CD4-positive, alpha-beta T cell treated with Interleukin-4 for 1 hour (primary cell): ENCODE data around the gene NSG2.
"Not testable (repeated sequence)": the region's sequence is repeated elsewhere in the genome, so short reads cannot be mapped to it uniquely, and the experiment has no call there.

Experiments
- DNase-seq, 2 donors: peaks; one replicate each; pipeline ENCODE4 v3.0.0-alpha.2; 2020 to 2022

NSG2 gene

GRCh38 chr5:174063082-174063756 is 17.7 kb downstream of the NSG2 start:
- no peak for DNase-seq

DNA sequence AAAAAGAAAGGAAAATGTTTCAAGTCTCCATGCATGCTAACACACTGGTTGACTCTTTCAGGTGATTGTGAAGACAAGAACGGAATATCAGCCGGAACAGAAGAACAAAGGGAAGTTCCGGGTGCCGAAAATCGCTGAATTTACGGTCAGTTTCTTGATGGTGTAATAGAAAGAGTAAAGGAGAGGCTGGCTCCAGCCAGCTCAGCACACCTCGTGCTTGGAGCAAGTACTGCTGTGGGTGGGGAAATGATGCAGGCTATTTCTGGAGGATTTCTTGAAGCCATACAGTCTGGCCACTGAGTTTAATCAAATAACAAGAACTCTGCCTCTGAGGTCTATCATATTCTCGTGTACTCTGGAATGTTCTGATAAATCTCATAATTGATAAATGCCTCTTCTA is 18.7 kb downstream of the NSG2 start:
- no peak for DNase-seq

GRCh38 chr5:174065528-174066197 is 20.2 kb downstream of the NSG2 start:
- no peak for DNase-seq

GRCh38 chr5:174067499-174067898 is 22.0 kb downstream of the NSG2 start:
- no peak for DNase-seq

- no peak for DNase-seq
These were observed 26.0 kb downstream of the NSG2 start for GRCh38 chr5:174071484-174071883.

GRCh38 chr5:174073122-174073660 is 27.7 kb downstream of the NSG2 start:
- DNase-seq = no peak

DNA sequence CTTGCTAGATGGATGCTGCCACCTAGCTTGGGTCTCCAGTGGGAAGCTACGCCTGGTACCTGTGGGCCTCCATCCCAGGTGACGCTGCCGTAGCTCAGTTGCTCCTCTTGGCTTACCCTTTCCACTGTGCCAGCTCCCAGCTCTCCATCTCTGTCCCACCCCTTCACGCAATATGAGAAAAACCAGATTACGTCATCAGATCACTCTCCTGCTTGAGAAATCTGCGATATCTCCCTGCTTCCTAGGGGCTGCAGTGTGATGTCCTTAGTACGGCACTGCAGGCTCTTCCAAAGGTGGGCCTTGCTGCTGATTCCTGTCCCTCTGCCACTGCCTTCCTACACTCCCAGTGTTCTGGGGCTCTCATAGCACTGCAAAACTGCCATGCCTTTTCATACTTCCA is 28.9 kb downstream of the NSG2 start:
- DNase-seq = no peak

DNA sequence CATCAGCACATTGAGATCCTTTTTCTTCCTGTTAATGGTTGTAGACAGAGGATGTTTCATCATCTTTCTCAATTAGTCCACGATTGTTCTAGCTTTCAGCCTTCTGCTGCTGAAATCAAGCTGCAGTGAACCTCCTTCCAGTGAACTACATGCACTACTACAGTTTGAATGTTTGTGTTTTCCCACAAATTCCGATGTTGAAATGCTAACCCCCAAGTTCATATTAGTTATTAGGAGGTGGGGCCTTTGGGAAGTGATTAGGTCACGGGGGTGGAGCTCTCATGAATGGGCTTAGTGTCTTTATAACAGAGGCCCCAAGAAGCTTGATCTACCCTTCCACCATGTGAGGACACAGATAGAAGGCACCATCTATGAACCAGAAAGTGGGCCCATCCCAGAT is 32.9 kb downstream of the NSG2 start:
- DNase-seq = no peak

- DNase-seq = no peak
These were observed 36.8 kb downstream of the NSG2 start for GRCh38 chr5:174082286-174082685.

- no peak for DNase-seq
These were observed 37.7 kb downstream of the NSG2 start for GRCh38 chr5:174083056-174083827.

GRCh38 chr5:174084691-174085154 is 39.2 kb downstream of the NSG2 start:
- no peak for DNase-seq

DNA sequence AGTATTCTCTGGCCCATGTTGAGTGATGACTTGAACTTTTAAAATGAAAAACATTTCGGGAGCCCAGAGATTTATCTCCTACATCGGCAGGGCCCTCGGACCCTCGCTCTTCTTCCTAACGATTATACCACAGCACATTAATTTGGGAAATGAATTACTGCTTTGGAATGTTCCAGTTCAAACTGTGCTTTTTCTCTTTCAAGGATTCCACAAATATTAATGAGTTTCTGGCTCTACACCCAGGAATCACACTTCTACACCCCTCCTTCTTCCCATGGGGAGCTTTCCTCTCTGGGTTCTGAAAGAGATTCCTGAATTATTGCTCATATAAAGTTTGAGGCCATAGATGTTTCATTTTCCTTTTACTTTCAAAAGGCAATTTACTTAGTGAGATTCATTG is 41.2 kb downstream of the NSG2 start:
- DNase-seq = no peak

- no peak for DNase-seq
These were observed 42.3 kb downstream of the NSG2 start for GRCh38 chr5:174087783-174088182.

DNA sequence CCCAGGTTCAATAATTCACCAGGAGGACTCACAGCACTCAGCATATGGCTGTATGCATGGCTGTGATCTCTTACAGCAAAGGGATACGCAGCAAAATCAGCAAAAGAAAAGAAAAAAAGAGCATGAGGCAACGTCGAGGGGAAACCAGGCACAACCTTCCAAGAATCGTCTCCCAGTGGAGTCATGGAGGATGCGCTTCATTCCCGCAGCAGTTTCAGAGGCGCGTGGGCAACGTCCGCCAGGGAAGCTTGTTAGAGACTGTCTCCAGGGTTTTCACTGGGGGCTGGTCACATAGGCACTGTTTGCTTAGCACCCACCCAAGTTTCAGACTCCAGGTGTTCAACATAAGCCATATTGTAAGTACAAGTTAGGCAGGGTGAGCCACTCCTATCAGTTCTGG is 44.6 kb downstream of the NSG2 start:
- DNase-seq = no peak

DNA sequence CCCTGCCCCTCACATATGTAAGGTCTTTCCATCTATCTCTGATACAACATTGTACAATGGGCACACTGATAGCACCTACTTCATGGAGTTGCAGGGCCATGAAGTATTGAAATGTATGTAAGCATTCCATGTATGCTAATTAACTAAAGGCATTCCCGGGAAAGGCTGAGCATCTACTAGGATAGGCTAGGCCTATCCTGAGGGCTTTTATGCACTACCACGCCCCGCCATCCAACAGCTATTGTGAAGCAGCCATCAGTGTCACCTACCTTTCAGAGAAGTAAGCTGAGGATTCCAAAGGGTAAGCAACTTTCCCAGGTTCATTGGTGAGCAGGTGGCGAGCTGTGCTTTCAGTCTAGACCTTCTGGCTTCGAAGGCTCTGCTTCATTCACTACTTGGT is 47.6 kb downstream of the NSG2 start:
- no peak for DNase-seq

- DNase-seq = no peak
These were observed 49.5 kb downstream of the NSG2 start for GRCh38 chr5:174094857-174095606.

DNA sequence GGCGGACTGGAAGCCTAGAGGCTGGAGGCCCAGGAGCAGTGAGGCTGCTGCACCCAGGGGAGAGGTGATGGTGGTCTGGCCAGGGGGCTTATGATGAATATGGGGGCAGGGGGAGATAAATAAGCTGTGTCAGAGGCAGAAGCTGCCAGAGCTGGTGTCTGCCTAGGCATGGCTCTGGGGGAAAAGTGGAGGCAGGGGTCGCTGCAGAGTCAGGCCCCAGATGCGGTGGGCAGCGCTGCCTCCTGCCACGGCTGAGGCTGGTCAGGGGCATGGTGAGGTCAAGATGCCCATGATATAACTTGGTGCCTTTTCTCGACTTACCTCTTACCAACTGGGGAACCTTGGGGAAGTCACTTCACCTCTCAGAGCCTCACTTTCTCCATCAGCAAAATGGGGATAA is 51.1 kb downstream of the NSG2 start:
- DNase-seq = no peak

- no peak for DNase-seq
These were observed 52.1 kb downstream of the NSG2 start for GRCh38 chr5:174097486-174098185.

DNA sequence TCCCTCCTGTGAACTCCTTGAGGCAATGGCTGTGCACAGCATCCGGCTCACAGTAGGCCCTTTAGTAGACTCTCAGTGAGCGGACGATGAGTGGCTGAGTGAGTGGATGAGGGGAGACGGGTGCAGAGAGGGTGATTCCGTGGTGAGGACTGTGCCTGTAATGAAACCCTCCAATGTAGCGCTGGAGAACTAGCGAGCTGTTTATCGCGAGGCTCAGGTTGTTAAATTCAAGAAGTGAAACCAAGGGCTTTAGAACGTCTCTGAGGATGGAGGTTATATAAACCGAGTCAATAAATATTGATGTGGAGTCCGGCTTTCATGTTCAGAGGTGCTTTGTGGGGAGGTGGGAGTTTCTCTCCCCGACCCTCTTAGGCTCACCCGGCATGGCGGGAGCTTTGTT is 53.2 kb downstream of the NSG2 start:
- no peak for DNase-seq

- DNase-seq = no peak
These were observed 55.0 kb downstream of the NSG2 start for GRCh38 chr5:174100490-174100889.

GRCh38 chr5:174101195-174101730 is 55.8 kb downstream of the NSG2 start:
- DNase-seq = no peak

DNA sequence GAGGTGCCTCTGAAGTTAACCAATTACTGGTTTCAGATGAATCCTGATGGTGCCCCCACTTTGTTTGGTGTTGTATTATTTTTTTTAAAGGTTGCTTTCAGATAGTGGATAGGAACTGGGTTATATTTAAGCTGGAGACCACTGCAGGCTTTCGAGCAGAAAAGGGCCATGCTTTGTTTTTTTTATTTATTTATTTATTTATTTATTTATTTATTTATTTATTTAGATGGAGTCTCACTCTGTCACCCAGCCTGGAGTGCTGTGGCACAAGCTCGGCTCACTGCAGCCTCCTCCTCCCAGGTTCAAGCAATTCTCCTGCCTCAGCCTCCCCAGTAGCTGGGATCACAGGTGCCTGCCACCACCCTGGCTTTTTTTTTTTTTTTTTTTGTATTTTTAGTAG is 57.1 kb downstream of the NSG2 start:
- DNase-seq = not testable (repeated sequence)
